GM21390 (cell line): Measurements from ENCODE around the gene MIA3.
A peak's percentile ranks its signal among the peaks of the same experiment; 100 is the strongest.

Experiments
- ATAC-seq: cut with Tn5 transposase; IDR thresholded peaks from one replicate; pipeline ENCODE4 v1.9.1; 2021; ENCODE audit not compliant: unreplicated experiment

Gene MIA3

DNA sequence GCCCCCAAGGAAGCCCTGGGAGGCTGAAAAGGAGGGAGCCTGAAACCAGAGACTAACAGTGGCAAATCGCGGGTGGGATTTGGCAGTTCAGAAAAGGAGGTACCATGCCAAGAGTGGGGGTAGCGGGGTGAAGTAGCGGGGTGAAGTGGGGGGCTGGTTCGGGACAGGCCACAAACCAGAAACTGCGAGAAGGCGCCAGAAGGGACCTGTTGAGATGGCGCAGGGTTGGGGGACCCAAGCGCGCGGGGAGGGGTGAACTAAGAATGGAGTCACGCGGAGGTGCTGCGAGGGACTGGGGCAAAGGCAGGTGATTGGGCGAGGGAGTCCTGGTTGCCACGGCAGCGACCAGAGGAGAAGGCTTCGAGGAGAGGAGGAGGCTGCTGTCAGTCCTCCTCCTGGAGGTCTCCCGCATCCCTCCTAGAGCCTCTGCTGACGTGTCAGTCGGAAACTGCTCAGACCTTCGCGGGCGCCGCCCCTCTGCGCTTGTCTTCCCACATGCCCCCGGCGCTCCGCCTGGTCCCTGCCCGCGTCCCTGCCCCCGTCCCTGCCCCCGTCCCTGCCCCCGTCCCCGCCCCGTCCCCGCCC, 438 bp upstream of the MIA3 start:
- peak; percentile 84 for ATAC-seq

DNA sequence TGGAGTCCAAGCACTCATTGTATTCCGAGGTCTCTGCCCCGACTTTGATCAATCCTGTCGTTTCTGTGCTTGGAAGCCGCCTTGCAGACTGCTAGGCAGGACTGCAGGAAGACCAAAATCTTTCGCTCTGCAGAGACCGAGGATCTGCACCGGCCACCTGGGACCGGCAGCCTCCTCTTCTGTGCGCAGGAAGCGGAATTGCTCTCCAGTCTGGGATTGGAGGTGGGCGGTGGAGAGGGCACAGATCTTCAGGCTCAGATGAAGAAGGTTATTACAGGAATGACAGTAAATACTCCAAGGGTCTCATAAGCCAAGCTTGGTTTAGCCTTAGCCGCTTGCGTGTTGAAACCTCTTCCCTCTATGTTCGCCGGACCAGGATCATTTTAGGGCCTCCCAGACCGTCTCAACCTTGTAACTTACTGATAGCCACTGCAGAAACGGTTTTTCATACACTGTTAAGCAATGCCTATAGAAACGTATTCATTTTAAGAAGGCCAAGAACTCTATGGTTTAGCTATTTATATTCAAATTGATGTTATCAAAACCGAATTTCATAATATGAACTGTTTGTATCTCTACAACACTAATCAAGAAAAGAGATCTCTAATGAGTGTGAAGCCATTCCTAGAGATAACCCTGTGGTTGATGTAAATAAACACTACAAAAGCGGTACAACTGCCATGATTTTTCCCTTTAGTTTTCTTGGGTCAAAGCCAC, 1.1 kb downstream of the MIA3 start:
- no peak for ATAC-seq

DNA sequence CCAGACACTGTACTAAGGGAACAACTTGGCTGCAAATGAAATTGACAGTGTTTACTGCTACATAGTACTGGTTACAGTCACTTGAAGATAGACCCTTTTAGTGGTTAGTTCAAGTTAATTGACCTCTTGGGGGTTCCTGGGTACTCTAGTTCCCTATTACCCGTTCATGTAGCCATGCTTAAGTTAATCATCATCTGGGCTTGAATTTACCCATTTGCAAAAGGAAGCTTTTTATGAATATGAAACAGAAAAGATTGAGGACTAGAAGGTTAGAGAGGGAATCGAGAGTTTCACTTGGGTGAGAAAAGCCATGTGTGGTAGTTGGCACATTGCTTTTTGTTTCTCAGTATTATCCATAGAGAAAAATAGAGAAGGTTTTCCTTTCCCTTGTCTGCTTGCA, 2.7 kb downstream of the MIA3 start:
- no peak for ATAC-seq

DNA sequence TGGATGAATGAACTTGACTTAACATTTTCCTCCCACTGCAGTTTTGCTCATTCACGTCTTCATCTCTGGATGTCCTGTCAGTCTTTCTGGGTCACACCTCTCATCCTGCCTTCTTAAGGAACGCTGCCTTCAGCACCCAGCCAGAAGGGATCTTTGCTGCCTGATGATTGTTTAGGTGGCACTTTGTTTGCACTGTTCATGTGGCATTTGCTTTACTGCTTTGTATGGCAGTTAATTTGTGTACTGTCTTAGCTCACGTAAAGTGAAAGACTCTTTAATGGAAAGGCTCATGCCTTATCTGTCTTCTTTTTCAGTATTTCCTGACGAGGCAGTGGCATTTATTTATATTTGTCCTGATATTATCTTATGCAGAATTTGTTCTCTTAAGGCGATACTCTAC, 4.9 kb downstream of the MIA3 start:
- ATAC-seq = no peak

DNA sequence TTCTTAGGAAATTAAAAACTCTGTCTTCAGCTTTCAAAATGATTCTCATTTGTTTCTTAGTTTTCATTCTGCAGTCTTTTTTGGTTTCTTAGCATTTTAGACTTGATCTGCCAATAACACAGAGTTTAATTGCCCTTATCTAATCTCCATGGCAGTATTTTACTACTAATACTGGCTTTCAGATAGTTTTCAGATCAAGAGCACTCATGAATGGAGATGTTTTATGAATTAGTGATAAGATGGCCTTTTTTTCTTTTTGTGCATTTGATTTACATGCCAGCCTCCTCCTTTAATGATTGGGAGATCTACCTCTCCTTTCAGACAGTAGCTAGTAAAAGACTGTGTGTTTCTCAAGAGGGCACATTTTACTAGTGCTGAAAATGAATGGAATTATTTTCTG, 5.6 kb downstream of the MIA3 start:
- no peak for ATAC-seq

DNA sequence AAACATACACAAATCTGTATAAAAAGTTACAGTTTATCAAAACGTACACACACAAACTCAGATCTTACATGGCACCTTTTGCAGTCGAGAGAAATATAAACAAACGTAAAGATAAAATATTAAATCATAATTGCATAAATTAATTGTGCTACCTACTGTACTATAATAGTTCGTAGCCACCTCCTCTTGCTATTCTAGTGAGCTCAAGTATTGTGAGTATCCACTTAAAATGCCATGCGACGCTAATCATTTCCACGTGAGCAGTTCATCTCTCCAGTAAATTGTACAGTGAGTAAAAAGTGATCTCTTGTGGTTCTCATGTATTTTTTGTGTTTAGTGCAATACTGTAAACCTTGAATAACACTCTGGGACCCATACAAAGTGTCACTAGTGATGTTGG, 6.3 kb downstream of the MIA3 start:
- ATAC-seq = no peak

DNA sequence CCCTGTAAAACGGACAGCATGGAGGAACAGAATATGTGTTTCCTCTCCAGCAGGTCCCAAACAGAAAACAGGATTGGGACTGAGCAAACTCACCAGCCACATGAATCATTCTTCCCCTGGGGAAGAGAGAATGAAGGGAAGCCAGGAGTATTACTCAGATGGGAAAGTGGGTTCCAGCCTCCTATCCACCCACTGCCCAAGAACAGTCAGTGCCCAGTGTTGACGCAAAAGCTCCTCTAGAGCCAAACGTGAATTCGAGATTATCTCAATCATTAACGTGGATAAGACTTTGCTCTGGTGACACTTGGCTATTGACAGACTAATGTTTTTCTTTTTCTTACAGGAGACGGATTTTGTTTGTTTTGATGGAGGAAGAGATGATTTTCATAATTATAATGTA, 9.3 kb downstream of the MIA3 start:
- no peak for ATAC-seq

DNA sequence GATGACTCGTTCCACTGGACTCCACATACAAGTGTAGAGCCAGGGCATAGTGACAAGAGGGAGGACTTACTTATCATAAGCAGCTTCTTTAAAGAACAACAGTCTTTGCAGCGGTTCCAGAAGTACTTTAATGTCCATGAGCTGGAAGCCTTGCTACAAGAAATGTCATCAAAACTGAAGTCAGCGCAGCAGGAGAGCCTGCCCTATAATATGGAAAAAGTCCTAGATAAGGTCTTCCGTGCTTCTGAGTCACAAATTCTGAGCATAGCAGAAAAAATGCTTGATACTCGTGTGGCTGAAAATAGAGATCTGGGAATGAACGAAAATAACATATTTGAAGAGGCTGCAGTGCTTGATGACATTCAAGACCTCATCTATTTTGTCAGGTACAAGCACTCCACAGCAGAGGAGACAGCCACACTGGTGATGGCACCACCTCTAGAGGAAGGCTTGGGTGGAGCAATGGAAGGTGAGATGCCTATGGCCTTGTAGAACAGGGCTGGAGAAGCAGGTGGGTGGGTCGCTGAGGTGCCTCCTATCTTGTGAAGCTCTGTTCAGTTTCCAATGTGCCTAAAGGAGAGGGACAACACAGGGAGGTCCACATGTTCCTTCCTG, 12.1 kb downstream of the MIA3 start:
- no peak for ATAC-seq

DNA sequence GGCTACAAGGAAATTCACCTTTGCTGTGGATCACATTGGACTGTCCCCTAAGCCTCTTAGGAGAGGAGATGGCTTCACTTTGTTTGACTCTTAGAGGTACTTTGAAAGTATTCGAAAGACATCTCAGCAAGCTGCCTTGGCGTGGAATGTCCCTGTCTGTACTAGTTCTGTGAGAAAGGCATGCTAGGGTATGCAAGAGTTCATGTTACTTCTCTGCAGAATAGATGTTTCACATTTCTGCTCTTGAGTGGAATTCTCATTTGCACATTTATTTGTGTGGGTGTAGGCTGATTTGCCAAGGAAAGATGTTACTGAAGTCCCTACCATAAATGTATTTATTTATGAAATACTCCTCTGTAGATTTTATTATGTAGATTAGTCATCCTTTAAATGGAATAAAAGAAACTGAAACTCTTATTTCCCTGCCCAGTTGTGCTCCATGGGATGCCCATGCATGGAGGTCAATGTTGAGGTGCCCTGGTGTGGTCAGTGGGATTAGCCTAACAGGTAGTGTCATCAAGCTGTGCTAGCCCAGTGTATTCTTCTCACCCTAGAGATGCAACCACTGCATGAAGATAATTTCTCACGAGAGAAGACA, 13.8 kb downstream of the MIA3 start:
- no peak for ATAC-seq

DNA sequence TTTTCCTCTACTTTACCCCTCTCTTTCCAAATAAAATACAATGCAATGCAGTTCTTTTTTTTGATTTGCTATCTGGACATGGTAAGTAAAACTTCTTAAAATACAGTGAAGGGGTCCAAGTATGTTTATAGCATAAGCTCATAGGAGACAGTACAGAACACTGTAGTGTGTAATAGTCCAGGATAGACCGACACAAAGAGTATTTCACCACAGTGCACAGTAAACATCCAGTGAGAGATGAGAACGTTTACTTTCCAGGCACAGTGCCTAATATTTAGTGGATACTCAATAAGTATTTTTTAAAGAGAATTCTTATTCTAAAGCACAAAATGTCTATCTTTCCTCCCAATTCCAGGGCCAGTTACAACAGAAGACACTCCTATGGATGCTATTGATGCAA, 14.9 kb downstream of the MIA3 start:
- ATAC-seq = no peak

DNA sequence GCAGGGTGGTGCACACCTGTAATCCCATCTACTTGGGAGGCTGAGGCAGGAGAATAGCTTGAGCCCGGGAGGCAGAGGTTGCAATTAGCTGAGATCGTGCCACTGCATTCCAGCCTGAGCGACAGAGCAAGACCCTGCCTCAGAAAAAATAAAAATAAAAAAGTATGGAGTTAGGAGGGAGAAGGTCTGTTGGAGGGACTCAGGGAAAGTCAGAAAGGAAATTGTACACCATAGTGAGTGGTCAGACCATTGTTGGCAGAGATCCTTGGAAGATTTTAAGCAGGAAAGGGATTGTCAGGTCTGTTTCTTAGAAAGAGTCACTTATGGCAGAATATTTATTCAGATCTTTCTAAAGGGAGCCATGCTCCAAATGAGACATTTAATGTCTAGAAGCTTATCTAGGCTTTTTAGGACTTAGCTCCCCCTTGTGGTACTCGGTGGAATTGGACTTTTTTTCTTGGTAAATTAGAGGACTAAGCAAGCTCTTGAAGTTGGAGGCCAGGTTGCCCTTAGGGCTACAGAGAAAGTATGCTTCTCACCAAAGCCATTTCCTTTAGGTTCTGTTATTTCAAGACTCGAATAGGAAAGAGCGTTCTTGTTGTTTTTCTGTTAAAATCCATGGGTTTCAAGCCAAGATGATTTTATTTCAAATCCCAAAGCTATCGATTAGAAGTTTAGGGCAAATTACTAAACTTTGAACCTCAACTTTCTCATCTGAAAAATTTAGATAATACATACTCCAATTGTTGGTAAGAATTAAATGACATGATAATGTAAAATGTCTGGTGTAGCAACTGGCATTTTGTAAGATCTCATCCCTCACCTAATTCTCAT, 16.5 kb downstream of the MIA3 start:
- ATAC-seq = peak; percentile 90

DNA sequence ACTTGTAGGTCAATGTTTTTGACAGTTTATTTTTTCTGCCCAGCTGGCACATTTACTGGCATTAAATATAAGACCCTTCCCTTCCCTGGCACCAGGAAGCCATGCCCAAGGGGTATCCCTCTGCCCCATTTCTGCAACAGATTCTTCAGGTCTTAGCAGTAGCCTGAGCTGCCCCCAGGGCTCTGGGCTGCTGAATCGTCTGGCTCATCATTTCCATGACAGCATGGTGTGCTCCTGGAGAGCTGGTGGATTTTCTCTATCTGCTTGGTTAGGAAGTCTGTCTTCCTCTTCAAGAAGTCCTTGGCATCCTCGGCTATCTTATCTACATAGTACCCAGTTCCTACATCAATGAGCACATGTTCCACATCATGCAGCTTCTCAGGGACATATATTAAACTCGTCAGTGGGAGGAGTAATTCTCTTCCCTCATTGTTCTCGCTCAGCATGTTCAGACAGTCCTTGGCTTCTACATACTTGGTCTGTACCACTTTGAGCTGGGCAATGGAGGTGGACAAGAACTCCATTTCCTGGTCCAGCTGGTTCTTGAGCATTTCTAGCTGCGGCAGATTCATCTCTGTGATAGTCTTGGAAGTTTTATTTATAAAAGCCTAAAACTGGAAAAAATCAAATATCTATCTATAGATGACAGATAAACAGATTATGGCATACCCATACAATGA, 23.5 kb downstream of the MIA3 start:
- no peak for ATAC-seq

DNA sequence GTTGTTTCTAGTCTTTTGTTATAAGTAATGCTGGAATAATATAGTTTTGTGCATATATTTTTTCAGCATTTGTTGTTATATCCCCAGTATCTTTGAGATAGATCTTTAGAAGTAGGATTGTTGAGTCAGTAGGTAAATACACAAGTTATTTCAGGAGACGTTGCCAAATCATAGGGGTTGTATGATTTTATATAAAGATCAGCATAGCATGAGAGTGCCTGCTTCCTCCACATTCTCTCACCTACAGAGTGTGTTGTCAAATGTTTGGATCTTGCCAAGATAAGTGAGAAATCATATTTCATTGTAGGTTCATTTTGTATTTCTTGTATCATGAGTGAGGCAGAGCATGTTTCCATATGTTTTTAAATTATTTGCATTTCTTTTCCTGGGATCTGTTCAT, 24.6 kb downstream of the MIA3 start:
- ATAC-seq = no peak

DNA sequence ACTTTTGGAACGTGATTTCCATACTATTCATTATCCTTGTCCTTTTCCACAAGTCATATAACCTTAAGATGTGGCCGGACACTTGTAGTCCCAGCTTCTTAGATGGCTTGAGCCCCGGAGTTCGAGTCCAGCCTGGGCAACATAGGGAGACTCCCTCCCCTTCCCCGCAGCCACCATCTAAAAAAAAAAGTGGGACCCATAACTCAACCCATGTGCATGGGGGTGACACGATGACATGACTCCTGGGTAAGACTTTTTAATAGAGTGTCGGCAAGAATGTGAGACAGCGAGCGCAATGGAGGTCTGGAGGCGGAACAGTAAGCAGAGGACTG, 25.7 kb downstream of the MIA3 start:
- no peak for ATAC-seq

DNA sequence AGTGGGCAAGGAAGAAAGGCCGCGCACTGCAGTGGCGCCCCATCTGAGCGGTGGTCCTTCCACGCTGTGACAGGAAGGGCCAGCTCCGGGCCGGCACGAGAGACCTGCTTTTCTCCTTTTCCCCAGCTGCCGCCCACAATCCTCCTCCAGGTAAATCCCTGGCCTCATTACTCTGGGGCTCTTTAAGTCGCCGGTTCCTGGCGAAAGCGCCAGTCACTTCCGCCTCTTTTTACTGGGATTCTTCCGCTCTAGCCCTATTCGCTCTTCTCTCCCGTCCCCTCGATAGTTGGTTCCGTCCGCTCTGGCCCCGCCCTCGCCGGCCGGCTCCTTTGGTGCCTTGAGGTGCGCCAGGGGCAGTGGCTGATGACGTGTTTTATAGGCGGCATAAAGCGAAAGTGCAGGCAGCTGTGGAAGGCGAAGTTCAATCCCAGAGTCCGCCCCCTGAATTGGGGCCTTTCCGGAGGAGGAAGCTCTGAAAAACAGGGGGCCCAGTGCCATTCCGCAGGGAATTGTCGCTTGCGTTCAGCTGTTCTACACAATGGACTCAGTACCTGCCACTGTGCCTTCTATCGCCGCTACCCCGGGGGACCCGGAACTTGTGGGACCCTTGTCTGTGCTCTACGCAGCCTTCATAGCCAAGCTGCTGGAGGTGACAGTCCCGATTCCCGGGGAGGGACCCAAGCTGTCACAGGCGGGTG, 26.2 kb downstream of the MIA3 start:
- ATAC-seq = peak; percentile 97

DNA sequence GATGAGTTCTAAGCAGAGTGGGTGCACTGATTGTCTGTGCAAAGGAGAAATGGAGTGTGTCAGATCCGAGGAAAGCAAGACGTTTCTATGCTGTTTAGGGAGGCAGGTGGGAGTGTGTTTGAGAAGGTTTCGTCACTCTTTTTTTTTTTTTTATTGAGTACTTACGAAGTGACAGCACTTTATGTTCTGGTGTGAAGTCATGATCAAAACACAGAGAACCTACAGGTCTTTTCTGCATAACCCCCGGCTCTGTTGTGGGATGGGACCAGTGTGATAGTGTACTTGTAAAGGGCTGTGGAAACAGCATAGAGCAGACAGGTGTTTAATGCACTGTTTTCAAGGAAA, 26.7 kb downstream of the MIA3 start:
- no peak for ATAC-seq

DNA sequence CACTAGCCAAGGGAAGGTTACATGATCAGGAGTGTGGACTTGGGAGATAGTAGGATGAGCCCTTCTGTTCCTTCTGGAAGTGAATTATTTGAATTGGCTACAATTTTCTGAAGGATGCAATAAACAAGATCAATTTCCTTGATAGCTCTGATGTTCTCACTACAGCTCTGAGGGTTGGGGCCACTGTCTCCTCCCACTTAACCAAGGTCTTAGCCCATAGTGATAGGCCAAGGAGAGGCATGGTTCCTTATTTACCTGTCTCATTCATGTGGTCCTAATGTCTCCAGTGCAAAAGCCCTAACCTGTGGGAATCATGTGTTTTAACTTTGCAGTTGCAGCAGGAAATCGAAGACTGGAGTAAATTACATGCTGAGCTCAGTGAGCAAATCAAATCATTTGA, 34.8 kb downstream of the MIA3 start:
- no peak for ATAC-seq

DNA sequence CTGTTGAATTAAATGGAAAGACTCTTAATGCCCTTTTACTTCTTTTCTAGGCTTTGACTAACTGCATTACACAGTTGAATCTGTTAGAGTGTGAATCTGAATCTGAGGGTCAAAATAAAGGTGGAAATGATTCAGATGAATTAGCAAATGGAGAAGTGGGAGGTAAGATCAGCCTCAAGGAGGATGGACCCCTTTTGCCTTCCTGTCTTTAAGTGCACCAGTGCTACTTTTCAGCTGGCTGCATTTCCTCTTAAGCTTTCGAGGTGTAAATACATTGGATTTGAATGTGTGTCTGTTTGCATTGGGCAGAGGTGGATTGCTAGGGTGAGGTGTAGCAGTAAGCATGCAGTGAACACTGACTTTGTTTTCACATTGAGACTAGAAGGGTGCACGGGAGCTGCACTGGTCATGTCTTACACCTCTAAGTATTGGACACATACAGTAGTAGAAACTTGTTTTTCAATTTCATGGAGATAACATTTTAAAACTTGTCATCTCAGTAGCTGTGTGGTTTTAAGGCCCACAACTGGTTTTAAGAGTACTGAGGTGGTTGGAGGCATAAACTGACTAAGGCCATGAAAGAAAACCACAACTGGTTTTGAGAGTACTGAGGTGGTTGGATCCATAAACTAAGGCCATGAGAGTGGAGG, 35.4 kb downstream of the MIA3 start:
- peak; percentile 76 for ATAC-seq

DNA sequence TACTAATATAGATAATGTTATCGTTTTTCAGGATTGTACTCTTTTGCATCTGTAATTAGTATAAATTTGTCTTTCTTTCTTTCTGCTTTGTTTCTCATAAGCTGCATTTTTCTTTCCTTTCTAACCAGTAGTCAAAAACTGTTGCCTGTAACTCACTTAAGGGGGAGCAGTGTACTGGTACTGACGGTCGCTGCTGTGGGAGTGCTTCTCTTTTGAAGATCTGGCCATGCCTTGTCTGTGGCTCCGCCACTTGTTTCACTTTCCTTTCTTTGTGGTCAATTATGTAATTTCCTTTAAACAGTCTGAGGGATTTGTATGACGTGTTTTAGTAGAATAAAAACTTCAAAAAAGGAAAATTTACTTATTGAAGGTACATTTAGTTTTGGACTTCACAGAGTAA, 37.0 kb downstream of the MIA3 start:
- ATAC-seq = peak; percentile 87
